ENCODE data around the gene COPS3.
"Not testable (repeated sequence)": the region's sequence is repeated elsewhere in the genome, so short reads cannot be mapped to it uniquely, and the experiment has no call there.

Gene COPS3

DNA sequence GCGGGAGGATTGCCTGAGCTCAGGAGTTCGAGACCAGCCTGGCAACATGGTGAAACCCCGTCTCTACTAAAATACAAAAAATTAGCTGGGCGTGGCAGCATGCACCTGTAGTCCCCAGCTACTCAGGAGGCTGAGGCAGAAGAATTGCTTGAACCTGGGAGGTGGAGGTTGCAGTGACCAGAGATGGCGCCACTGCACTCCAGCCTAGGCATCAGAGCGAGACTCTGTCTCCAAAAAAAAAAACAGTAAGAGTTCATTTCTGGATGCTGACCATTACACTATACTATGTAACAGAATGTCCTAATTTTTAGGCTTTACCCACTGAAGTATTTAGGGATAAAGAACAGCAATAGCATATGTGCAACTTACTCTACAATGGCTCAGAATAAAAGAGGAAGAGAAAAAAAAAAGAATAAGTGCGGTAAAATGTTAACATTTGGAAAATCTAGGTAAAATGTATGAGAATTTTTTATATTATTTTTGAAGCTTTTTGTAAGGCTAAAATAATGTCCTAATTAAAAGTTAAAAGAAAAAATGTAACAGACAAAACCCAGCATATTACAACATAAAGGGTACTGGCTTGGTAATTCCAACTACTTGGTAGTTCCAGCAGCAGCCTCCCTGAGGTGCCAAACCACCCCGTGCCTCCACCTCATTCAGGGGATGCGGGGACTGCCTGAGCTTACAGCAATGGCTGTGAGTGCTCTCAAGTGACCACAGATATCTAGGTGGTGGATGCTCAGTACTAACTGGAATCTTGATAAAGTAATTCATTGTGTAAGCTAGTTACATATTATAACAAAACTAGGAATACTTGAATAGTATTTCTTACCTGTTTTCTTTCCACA lies 10.9 kb downstream of the COPS3 start:
- 90 to 94% methylated on average over 5 of the region's 9 CpGs for WGBS, 2 experiments (ENCODE audit: insufficient coverage in 2 of 2)
- Histone ChIP-seq H3K36me3 (ENCODE audit: control insufficient read depth, insufficient read depth, low read length) (peaks cover 85% of the 10 kb centered on the region), H3K27ac (ENCODE audit: low read depth, low read length, severe bottlenecking) (no peak overlapping the region), H3K4me3 (ENCODE audit: extremely low read depth, insufficient read depth, low read length, poor library complexity, severe bottlenecking) (no peak overlapping the region), H3K9me3 (ENCODE audit: control insufficient read depth, low read length) (no peaks in the 10 kb centered on the region), H3K4me1 (ENCODE audit: control insufficient read depth, insufficient read depth, low read length, poor library complexity, severe bottlenecking) (no peaks in the 10 kb centered on the region)

DNA sequence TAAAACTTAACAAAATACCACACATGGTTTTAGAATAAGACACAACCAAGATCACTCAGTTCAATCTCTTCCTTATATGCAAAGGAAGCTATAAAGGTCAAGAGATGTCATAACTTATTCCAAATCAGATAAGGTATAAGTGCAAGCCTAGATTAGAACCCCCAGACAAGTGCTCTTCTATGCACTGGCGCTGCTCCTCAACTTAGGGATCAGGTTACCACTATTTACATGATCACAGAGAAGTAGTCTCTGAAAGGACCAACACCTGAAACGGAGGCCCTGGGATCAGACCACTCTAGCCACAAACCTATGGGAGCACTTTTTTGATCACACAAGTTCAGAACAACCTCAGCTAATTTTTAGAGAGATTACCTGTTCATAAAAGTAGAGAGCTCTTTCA lies 16.6 kb downstream of the COPS3 start:
- Histone ChIP-seq H3K4me1 (ENCODE audit: control insufficient read depth, insufficient read depth, low read length, poor library complexity, severe bottlenecking) (no peaks in the 10 kb centered on the region), H3K27ac (ENCODE audit: low read depth, low read length, severe bottlenecking) (no peak overlapping the region), H3K36me3 (ENCODE audit: control insufficient read depth, insufficient read depth, low read length) (peaks cover 88% of the 10 kb centered on the region), H3K9me3 (ENCODE audit: control insufficient read depth, low read length) (no peaks in the 10 kb centered on the region), H3K4me3 (ENCODE audit: extremely low read depth, insufficient read depth, low read length, poor library complexity, severe bottlenecking) (no peak overlapping the region)
- WGBS, 2 experiments (ENCODE audit: insufficient coverage in 2 of 2): 89 to 100% methylated on average over 1 to 2 of the region's 2 CpGs

DNA sequence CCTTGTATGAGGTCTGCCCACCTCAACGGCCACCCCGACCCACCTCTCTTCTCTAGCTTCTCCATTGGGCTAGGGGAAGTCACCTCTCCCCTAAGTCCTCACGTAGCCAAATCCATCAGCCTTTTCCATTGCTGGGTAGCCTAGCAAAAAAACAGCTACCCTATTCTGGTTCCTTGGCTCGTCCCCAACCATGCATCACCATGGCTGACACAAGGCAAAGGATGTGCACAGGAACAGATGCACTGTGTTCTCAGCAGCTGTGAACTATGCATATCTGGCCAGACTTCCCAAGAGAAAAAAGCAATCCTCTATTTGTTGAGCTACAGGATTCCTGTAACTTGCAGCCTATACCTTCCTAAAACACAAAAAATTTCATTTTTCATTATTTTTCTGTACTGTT lies 22.0 kb downstream of the COPS3 start:
- Histone ChIP-seq H3K27ac (ENCODE audit: low read depth, low read length, severe bottlenecking) (no peak overlapping the region), H3K9me3 (ENCODE audit: control insufficient read depth, low read length) (no peaks in the 10 kb centered on the region), H3K4me3 (ENCODE audit: extremely low read depth, insufficient read depth, low read length, poor library complexity, severe bottlenecking) (no peak overlapping the region), H3K4me1 (ENCODE audit: control insufficient read depth, insufficient read depth, low read length, poor library complexity, severe bottlenecking) (no peaks in the 10 kb centered on the region), H3K36me3 (ENCODE audit: control insufficient read depth, insufficient read depth, low read length) (peaks cover 90% of the 10 kb centered on the region)
- 94 to 95% methylated on average over 2 of the region's 4 CpGs for WGBS, 2 experiments (ENCODE audit: insufficient coverage in 2 of 2)

DNA sequence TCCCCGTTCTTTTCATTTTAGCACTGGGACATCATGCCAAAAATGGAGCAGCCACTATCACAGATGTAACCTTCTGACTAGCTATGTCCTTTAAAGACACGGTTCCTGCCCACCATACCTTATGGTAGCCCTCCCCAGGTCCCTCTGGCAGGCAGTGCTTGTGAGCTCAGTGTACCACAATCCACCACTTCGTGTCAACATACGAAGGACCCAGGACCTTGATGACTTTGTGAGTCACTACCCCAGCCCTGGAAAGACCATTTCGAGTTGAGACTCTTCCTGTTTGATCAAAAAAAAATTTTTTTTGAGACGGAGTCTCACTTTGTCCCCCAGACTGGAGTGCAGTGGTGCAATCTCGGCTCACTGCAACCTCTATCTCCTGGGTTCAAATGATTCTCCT lies 23.0 kb downstream of the COPS3 start:
- H3K36me3 ChIP-seq (ENCODE audit: control insufficient read depth, insufficient read depth, low read length): peaks cover 94% of the 10 kb centered on the region
- WGBS, 2 experiments (ENCODE audit: insufficient coverage in 2 of 2): 94 to 97% methylated on average over 7 of the region's 7 CpGs
- H3K9me3 ChIP-seq (ENCODE audit: control insufficient read depth, low read length): no peaks in the 10 kb centered on the region
- H3K4me1 ChIP-seq (ENCODE audit: control insufficient read depth, insufficient read depth, low read length, poor library complexity, severe bottlenecking): no peaks in the 10 kb centered on the region
- H3K4me3 ChIP-seq (ENCODE audit: extremely low read depth, insufficient read depth, low read length, poor library complexity, severe bottlenecking): no peak overlapping the region
- H3K27ac ChIP-seq (ENCODE audit: low read depth, low read length, severe bottlenecking): no peak overlapping the region

DNA sequence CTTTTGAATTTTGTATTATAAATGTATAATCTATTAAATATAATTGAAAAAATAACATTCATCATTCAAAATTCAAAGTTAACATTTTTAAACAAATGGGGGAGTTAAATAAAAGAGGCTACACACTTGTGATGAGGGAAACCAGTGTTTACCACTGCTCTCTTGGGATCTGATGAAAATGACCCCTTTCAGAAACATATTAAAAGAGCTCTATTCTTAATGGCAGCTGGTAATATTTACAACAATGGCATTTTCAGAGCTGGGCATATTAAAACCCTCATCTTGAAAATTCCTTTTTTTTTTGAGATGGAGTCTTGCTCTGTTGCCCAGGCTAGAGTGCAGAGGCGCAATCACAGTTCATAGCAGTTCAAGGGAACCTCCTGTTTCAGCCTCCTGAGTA lies 24.7 kb downstream of the COPS3 start:
- no peak overlapping the region for H3K4me3 ChIP-seq (ENCODE audit: extremely low read depth, insufficient read depth, low read length, poor library complexity, severe bottlenecking)
- no peaks in the 10 kb centered on the region for H3K4me1 ChIP-seq (ENCODE audit: control insufficient read depth, insufficient read depth, low read length, poor library complexity, severe bottlenecking)
- H3K36me3 ChIP-seq (ENCODE audit: control insufficient read depth, insufficient read depth, low read length): peaks cover 93% of the 10 kb centered on the region
- no peaks in the 10 kb centered on the region for H3K9me3 ChIP-seq (ENCODE audit: control insufficient read depth, low read length)
- H3K27ac ChIP-seq (ENCODE audit: low read depth, low read length, severe bottlenecking): no peak overlapping the region
- 100% methylated on average over 1 of the region's 1 CpG for WGBS, 2 experiments (ENCODE audit: insufficient coverage in 2 of 2)

DNA sequence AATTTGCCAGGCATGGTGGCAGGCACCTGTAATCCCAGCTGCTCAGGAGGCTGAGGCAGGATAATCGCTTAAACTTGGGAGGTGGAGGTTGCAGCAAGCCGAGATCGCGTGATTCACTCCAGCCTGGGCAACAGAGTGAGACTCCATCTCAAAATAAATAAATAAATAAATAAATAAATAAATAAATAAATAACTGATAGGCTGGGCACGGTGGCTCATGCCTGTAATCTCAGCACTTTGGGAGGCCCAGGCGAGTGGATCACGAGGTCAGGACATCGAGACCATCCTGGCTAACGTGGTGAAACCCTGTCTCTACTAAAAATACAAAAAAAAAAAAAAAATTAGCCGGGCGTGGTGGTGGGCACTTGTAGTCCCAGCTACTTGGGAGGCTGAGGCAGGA lies 25.4 kb downstream of the COPS3 start:
- 100% methylated on average over 1 of the region's 11 CpGs; no CpG with 5 or more reads in 1 of the 2 experiments for WGBS, 2 experiments (ENCODE audit: insufficient coverage in 2 of 2)
- H3K4me3 ChIP-seq (ENCODE audit: extremely low read depth, insufficient read depth, low read length, poor library complexity, severe bottlenecking); H3K9me3 ChIP-seq (ENCODE audit: control insufficient read depth, low read length); H3K27ac ChIP-seq (ENCODE audit: low read depth, low read length, severe bottlenecking); H3K4me1 ChIP-seq (ENCODE audit: control insufficient read depth, insufficient read depth, low read length, poor library complexity, severe bottlenecking): not testable (repeated sequence)
- H3K36me3 ChIP-seq (ENCODE audit: control insufficient read depth, insufficient read depth, low read length): peaks cover 94% of the 10 kb centered on the region

DNA sequence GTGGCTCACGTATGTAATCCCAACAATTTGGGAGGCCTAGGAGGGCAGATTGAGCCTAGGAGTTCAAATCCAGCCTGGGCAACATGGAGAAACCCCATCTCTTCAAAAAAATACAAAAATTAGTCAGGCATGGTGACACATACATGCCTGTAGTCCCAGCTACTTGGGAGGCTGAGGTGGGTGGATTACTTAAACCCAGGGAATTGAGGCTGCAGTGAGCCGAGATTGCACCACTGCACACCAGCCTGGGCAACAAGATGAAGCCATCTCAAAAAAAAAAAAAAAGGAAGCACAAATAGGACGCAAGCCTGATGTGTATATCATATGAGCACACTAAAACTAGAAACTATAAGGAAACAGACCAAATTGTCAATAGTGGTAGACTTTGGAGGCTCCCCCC lies 27.0 kb downstream of the COPS3 start:
- WGBS, 2 experiments (ENCODE audit: insufficient coverage in 2 of 2): 90 to 100% methylated on average over 1 of the region's 3 CpGs

DNA sequence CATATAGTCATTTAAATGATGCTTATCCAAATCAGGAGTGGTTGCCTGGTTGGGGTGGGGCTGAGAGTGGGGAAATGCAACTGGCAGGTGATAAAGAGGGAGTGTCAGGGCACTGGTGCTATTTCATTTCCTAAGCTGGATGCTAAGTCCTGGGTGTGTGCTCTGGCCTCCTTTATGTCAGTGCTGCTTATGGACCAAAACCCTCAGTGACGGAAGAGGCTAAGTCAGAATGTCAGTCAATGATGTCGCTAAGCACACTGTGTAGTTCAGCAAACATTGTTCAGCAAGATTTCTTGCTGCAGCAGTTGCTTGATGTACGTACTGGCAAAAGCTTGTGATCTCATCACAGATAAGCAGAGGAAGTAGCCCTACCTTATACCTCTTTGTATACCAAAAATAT lies 27.6 kb downstream of the COPS3 start:
- WGBS, 2 experiments (ENCODE audit: insufficient coverage in 2 of 2): 92 to 97% methylated on average over 2 of the region's 3 CpGs
- Histone ChIP-seq H3K27ac (ENCODE audit: low read depth, low read length, severe bottlenecking) (no peak overlapping the region), H3K9me3 (ENCODE audit: control insufficient read depth, low read length) (no peaks in the 10 kb centered on the region), H3K36me3 (ENCODE audit: control insufficient read depth, insufficient read depth, low read length) (peaks cover 88% of the 10 kb centered on the region), H3K4me1 (ENCODE audit: control insufficient read depth, insufficient read depth, low read length, poor library complexity, severe bottlenecking) (no peaks in the 10 kb centered on the region), H3K4me3 (ENCODE audit: extremely low read depth, insufficient read depth, low read length, poor library complexity, severe bottlenecking) (no peak overlapping the region)

More for the DNA sequence above, 27.0 kb downstream of the COPS3 start:
- no peak overlapping the region for H3K27ac ChIP-seq (ENCODE audit: low read depth, low read length, severe bottlenecking)
- H3K4me3 ChIP-seq (ENCODE audit: extremely low read depth, insufficient read depth, low read length, poor library complexity, severe bottlenecking): no peak overlapping the region
- H3K9me3 ChIP-seq (ENCODE audit: control insufficient read depth, low read length): no peaks in the 10 kb centered on the region
- no peaks in the 10 kb centered on the region for H3K4me1 ChIP-seq (ENCODE audit: control insufficient read depth, insufficient read depth, low read length, poor library complexity, severe bottlenecking)
- peaks cover 88% of the 10 kb centered on the region for H3K36me3 ChIP-seq (ENCODE audit: control insufficient read depth, insufficient read depth, low read length)

DNA sequence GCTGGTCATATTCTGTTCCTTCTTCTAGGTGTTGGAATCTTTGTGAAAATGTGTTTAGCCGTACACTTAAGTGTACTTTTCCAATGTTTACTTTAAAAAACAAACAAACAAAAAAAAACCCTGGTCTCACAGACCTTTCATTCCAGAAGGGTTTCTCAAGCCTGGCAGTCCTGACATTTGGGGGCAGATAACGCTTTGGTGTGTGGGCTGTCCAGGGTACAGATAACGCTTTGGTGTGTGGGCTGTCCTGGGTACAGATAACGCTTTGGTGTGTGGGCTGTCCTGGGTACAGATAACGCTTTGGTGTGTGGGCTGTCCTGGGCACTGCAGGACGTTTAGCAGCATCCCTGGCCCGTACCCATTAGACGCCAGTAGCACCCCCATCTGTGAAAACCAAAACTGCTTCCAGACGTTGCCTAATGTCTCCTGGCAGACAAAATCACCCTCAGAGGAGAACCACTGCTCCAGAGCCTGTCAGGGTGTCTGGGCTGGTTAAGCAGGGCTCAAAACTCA lies 28.8 kb downstream of the COPS3 start:
- H3K4me1 ChIP-seq (ENCODE audit: control insufficient read depth, insufficient read depth, low read length, poor library complexity, severe bottlenecking): no peaks in the 10 kb centered on the region
- H3K9me3 ChIP-seq (ENCODE audit: control insufficient read depth, low read length): no peaks in the 10 kb centered on the region
- no peak overlapping the region for H3K27ac ChIP-seq (ENCODE audit: low read depth, low read length, severe bottlenecking)
- H3K36me3 ChIP-seq (ENCODE audit: control insufficient read depth, insufficient read depth, low read length): peaks cover 88% of the 10 kb centered on the region
- H3K4me3 ChIP-seq (ENCODE audit: extremely low read depth, insufficient read depth, low read length, poor library complexity, severe bottlenecking): no peak overlapping the region
- WGBS, 2 experiments (ENCODE audit: insufficient coverage in 2 of 2): 83 to 86% methylated on average over 5 to 8 of the region's 9 CpGs

DNA sequence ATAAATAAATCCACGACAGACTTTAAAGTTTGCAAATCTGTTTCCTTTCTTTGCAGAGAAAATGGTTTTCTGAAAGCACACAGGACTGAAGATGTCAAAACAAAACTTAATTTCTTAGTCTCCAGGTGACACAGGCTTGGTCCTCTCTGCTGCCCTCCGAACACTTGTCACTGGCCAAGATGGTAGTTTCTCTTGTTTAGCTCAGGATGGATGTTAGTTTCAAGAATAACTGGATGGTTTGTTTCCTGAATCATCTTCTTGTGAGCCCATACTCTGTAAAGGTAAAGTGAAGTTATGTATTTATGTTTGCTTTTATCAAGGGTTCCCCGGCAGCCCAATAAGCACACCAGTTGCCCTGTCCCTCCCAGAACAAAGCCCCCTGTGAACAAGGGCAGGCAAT lies 34.2 kb downstream of the COPS3 start:
- no peak overlapping the region for H3K4me3 ChIP-seq (ENCODE audit: extremely low read depth, insufficient read depth, low read length, poor library complexity, severe bottlenecking)
- H3K27ac ChIP-seq (ENCODE audit: low read depth, low read length, severe bottlenecking): no peak overlapping the region
- H3K36me3 ChIP-seq (ENCODE audit: control insufficient read depth, insufficient read depth, low read length): peaks cover 54% of the 10 kb centered on the region
- 100% methylated on average over 1 to 2 of the region's 3 CpGs for WGBS, 2 experiments (ENCODE audit: insufficient coverage in 2 of 2)
- H3K9me3 ChIP-seq (ENCODE audit: control insufficient read depth, low read length): no peaks in the 10 kb centered on the region
- no peaks in the 10 kb centered on the region for H3K4me1 ChIP-seq (ENCODE audit: control insufficient read depth, insufficient read depth, low read length, poor library complexity, severe bottlenecking)

DNA sequence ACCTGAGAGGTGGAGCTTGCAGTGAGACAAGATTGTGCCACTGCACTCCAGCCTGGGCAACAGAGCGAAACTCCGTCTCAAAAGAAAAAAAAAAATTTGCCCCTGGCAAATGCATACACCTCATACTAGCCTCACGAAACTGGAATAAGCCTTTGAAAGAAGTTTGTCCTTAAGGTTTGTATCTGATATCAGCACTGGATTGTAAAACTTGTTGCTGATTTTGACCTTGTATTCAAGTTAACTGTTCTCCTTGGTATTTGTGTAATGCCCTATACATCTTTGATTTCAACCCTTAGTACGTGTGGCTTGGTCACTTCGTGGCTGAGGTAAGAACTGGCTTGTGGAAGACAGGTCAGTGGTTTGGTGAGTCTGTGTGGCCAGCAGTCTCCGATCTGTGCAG lies 37.9 kb downstream of the COPS3 start:
- no peaks in the 10 kb centered on the region for H3K9me3 ChIP-seq (ENCODE audit: control insufficient read depth, low read length)
- H3K4me1 ChIP-seq (ENCODE audit: control insufficient read depth, insufficient read depth, low read length, poor library complexity, severe bottlenecking): no peaks in the 10 kb centered on the region
- H3K36me3 ChIP-seq (ENCODE audit: control insufficient read depth, insufficient read depth, low read length): peaks cover 26% of the 10 kb centered on the region
- H3K27ac ChIP-seq (ENCODE audit: low read depth, low read length, severe bottlenecking): no peak overlapping the region
- WGBS, 2 experiments (ENCODE audit: insufficient coverage in 2 of 2): 88 to 93% methylated on average over 3 of the region's 6 CpGs
- no peak overlapping the region for H3K4me3 ChIP-seq (ENCODE audit: extremely low read depth, insufficient read depth, low read length, poor library complexity, severe bottlenecking)

Measured in mesodermal cell (in vitro differentiated cells).